WTC11 (cell line): ENCODE results near the gene BACE2. TPM values are rescaled to one million over a fixed set of nuclear protein-coding genes. Genes with fewer than 3 reads are reported as not detected.

Source experiments
- ATAC-seq: fragments of 200-7000 bp; cut with Tn5 transposase; 2 replicates; pipeline ENCODE4 v1.10.0; 2021; ENCODE audit warnings: mild to moderate bottlenecking, moderate library complexity
- CTCF ChIA-PET: fragments of 300-600 bp; sonication (Branson Sonifier 250); formaldehyde crosslinking; loops from one replicate; lab custom pipeline; 2021; ENCODE audit warnings: antibody characterized with exemption; lab: Charles Lee
- POLR2A ChIA-PET: fragments of 350-600 bp; sonication (Branson Sonifier 250); formaldehyde crosslinking; loops from one replicate; lab custom pipeline; 2021; ENCODE audit warnings: antibody characterized with exemption; lab: Charles Lee
- DNase-seq: peaks from one replicate; pipeline ENCODE4 v3.0.0; 2021; ENCODE audit warnings: low spot score
- H3K27ac Mint-ChIP-seq: 2 replicates; pipeline ENCODE4 v1.8.0; 2021; ENCODE audit warnings: mixed read lengths
- H3K27me3 Mint-ChIP-seq: 2 replicates; pipeline ENCODE4 v1.8.0; 2021; ENCODE audit warnings: low read depth, mild to moderate bottlenecking, moderate library complexity, mixed read lengths
- H3K36me3 Mint-ChIP-seq: 2 replicates; pipeline ENCODE4 v1.8.0; 2021; ENCODE audit warnings: mixed read lengths
- H3K4me1 Mint-ChIP-seq: 2 replicates; pipeline ENCODE4 v1.8.0; 2022; ENCODE audit warnings: mixed read lengths
- H3K4me3 Mint-ChIP-seq: 2 replicates; pipeline ENCODE4 v1.8.0; 2021; ENCODE audit warnings: mild to moderate bottlenecking, moderate library complexity, mixed read lengths
- H3K9me3 Mint-ChIP-seq: 2 replicates; pipeline ENCODE4 v1.8.0; 2021; ENCODE audit warnings: mixed read lengths
- AFF4 ChIP-seq: sonication (generic); formaldehyde crosslinking; IDR thresholded peaks from 2 replicates; pipeline ENCODE4 v1.8.1; 2023; ENCODE audit warnings: mild to moderate bottlenecking, missing genetic modification reagents, borderline replicate concordance
- CTCF ChIP-seq: fragments of 200-600 bp; IDR thresholded peaks from 2 replicates; pipeline ENCODE4 v1.8.0; 2022; ENCODE audit warnings: antibody characterized with exemption
- ELF4 ChIP-seq: sonication (generic); formaldehyde crosslinking; IDR thresholded peaks from 2 replicates; pipeline ENCODE4 v1.8.1; 2022; ENCODE audit warnings: low read depth, mild to moderate bottlenecking, moderate library complexity, missing genetic modification reagents
- ETV6 ChIP-seq: sonication (generic); formaldehyde crosslinking; IDR thresholded peaks from 2 replicates; pipeline ENCODE4 v1.8.1; 2022; ENCODE audit warnings: mild to moderate bottlenecking, missing genetic modification reagents
- FOXP1 ChIP-seq: sonication (generic); formaldehyde crosslinking; IDR thresholded peaks from 2 replicates; pipeline ENCODE4 v1.8.0; 2022; ENCODE audit warnings: missing genetic modification reagents, mild to moderate bottlenecking, moderate library complexity, borderline replicate concordance
- NFYB ChIP-seq: sonication (generic); formaldehyde crosslinking; conservative IDR thresholded peaks from 2 replicates; pipeline ENCODE4 v1.8.0; 2022; ENCODE audit warnings: low read depth, missing genetic modification reagents
- PREB ChIP-seq: sonication (generic); formaldehyde crosslinking; IDR thresholded peaks from 2 replicates; pipeline ENCODE4 v1.8.1; 2022; ENCODE audit warnings: mild to moderate bottlenecking, missing genetic modification reagents, moderate library complexity, borderline replicate concordance
- RELA ChIP-seq: sonication (generic); formaldehyde crosslinking; IDR thresholded peaks from 2 replicates; pipeline ENCODE4 v1.8.1; 2022; ENCODE audit warnings: missing genetic modification reagents, mild to moderate bottlenecking, borderline replicate concordance
- STAT6 ChIP-seq: sonication (generic); formaldehyde crosslinking; conservative IDR thresholded peaks from 2 replicates; pipeline ENCODE4 v1.8.1; 2023; ENCODE audit warnings: mild to moderate bottlenecking, low read depth, missing genetic modification reagents, moderate library complexity
- USF2 ChIP-seq: sonication (generic); formaldehyde crosslinking; IDR thresholded peaks from 2 replicates; pipeline ENCODE4 v1.8.1; 2023; ENCODE audit warnings: mild to moderate bottlenecking, missing genetic modification reagents, moderate library complexity
- ZBTB21 ChIP-seq: sonication (generic); formaldehyde crosslinking; IDR thresholded peaks from 2 replicates; pipeline ENCODE4 v1.8.1; 2023; ENCODE audit warnings: mild to moderate bottlenecking, missing genetic modification reagents, borderline replicate concordance
- ZBTB43 ChIP-seq: sonication (generic); formaldehyde crosslinking; IDR thresholded peaks from 2 replicates; pipeline ENCODE4 v1.8.1; 2023; ENCODE audit warnings: mild to moderate bottlenecking, missing genetic modification reagents
- ZNF219 ChIP-seq: sonication (generic); formaldehyde crosslinking; IDR thresholded peaks from 2 replicates; pipeline ENCODE4 v1.8.0; 2023; ENCODE audit warnings: missing genetic modification reagents, mild to moderate bottlenecking, borderline replicate concordance
- ZNF396 ChIP-seq: fragments of 250-450 bp; sonication (Bioruptor Pico); IDR thresholded peaks from 2 replicates; pipeline ENCODE4 v1.8.0; 2021; ENCODE audit warnings: mild to moderate bottlenecking, moderate library complexity, borderline replicate concordance
- ZNF425 ChIP-seq: fragments of 250-450 bp; sonication (Bioruptor Pico); conservative IDR thresholded peaks from 2 replicates; pipeline ENCODE4 v1.9.0; 2021; ENCODE audit warnings: mild to moderate bottlenecking
- ZSCAN18 ChIP-seq: fragments of 250-450 bp; sonication (Bioruptor Pico); IDR thresholded peaks from 2 replicates; pipeline ENCODE4 v2.1.2; 2022; ENCODE audit warnings: mild to moderate bottlenecking, moderate library complexity
- total RNA-seq: library from RNA; stranded (reverse); gene quantifications from 3 replicates; pipeline ENCODE4 v1.2.3, GENCODE V29; 2021

Gene BACE2
- total RNA-seq, 1 experiment from 2014 or later = 9.8 TPM

- DNase-seq (no peak), ATAC-seq (no peak)
- Mint-ChIP-seq H3K4me3 (no peak overlapping the region), H3K4me1 (no peaks in the 10 kb centered on the region), H3K36me3 (0 out of 2 replicates have a peak, but pooled peaks cover 2% of the 10 kb centered on the region), H3K27me3 (no peaks in the 10 kb centered on the region; the same call in 1 of the 2 replicates), H3K9me3 (peaks cover 15% of the 10 kb centered on the region), H3K27ac (no peak overlapping the region)
- TF ChIP-seq PREB (CRISPR knock-in tag) (no peak), NFYB (CRISPR knock-in tag) (no peak), USF2 (CRISPR knock-in tag) (no peak), ETV6 (no peak), ZBTB21 (CRISPR knock-in tag) (no peak), ZSCAN18 (CRISPR knock-in tag) (no peak), ZBTB43 (CRISPR knock-in tag) (no peak), ZNF425 (CRISPR knock-in tag) (no peak), STAT6 (CRISPR knock-in tag) (no peak), AFF4 (no peak), ZNF219 (CRISPR knock-in tag) (no peak), ELF4 (CRISPR knock-in tag) (no peak), RELA (CRISPR knock-in tag) (no peak), CTCF (no peak), FOXP1 (no peak), ZNF396 (CRISPR knock-in tag) (no peak)
- CTCF ChIA-PET = no interaction called here
- POLR2A ChIA-PET = no interaction called here
These were observed 39.0 kb upstream of the BACE2 start for GRCh38 chr21:41128981-41129380.
